Skeletal muscle cell (primary cell): ENCODE results near the gene ARL14EP.

Source experiments
- DNase-seq: peaks from one replicate; pipeline ENCODE4 v3.0.0-alpha.2; 2010; ENCODE audit warnings: low read depth
- H3K4me3 ChIP-seq: 2 replicates; pipeline ENCODE4 v1.5.1; 2011; ENCODE audit warnings: low read depth, mild to moderate bottlenecking, control low read depth, low read length, moderate library complexity

The ARL14EP gene

GRCh38 chr11:30364837-30365482 lies 42.1 kb downstream of the ARL14EP start:
- no peak overlapping the region for H3K4me3 ChIP-seq
- DNase-seq: no peak

DNA sequence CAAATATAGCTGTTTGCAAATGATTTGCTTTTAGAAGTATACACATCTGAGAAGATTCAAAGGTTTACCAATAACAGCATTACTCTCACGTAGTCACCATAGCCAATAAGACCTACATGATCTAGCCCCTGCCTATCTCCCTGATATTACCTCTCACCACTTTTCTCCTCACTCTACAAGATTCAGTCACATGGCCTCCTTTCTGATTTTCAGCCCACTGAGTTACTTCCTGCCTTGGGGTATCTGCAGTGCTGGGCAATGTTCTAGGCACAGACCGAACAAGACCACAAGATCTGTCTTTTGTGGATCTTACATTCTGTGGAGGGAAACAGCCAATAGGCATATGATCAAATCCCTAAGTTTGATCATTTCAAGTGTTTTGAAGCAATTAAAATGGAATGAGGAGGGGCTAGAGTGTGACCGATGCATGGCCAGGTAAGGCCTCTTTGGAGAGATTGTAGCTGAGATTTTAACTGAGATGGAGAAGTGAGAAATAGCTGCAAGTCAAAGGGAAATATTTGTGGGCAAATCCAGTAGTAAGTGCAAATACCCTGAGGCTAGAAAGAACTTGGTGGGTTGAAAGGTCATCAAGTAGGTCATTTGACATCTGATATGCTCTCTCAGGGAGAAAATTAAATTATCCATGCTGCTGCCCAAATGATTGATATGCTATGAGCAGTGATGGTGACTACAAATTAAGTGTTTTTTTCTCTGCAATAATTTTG lies 43.1 kb downstream of the ARL14EP start:
- H3K4me3 ChIP-seq: no peak overlapping the region
- DNase-seq: no peak

DNA sequence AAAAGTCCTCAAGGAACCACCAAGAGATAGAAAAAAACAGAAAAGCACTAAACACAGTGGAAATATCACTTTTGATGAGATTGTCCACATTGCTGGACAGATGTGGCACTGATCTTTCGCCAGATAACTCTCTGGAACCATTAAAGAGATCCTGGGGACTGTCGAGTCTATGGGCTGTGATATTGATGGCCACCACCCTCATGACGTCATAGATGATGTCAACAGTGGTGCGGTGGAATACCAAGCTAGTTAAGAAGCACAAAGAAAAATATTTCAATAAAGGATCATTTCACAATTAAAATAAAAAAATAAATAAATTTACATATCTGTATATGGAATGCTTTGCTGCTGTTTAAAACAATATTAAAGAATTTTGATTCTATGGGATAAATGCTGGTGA lies 45.5 kb downstream of the ARL14EP start:
- no peak overlapping the region for H3K4me3 ChIP-seq
- DNase-seq: no peak

DNA sequence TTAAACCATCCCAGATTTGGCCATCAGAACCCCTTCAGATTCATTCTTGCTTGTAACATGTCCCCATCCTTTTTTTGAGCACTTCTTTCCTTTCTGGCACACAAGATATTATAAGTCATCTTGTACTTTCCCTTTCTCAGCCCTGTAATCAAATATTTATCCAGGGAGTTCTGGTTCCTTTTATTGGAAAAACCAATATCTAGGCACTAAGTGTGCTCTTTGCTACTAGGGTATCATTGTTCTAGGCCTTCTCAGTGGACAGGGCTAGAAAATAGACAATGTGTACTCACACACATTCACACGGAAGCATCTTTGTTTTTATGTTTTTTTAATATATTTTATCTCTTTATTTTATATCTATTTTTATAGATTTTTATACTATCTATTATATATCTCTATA lies 47.3 kb downstream of the ARL14EP start:
- DNase-seq: no peak
- H3K4me3 ChIP-seq: no peak overlapping the region

GRCh38 chr11:30377347-30377746 lies 54.4 kb downstream of the ARL14EP start:
- DNase-seq: no peak
- H3K4me3 ChIP-seq: no peak overlapping the region

- H3K4me3 ChIP-seq: no peak overlapping the region
- DNase-seq: no peak
Observed at GRCh38 chr11:30380846-30381245, 57.9 kb downstream of the ARL14EP start.

- DNase-seq: no peak
- no peak overlapping the region for H3K4me3 ChIP-seq
Observed at GRCh38 chr11:30381879-30382278, 59.0 kb downstream of the ARL14EP start.
